ENCODE results near the gene ATF1. TPM values are rescaled to one million over a fixed set of nuclear protein-coding genes. Genes with fewer than 3 reads are reported as not detected.

Gene ATF1
- total and polyA plus RNA-seq, 2 donors from 2014 or later, result 13.9 to 29.0 TPM

- peaks cover 0 to 4% (median 0%) of the 10 kb centered on the region in 3 donors for H3K4me1 ChIP-seq (ENCODE audit: control insufficient read depth in 2 of 3, insufficient read depth in 2 of 3, low read depth in 1 of 3, low read length in 3 of 3)
- H3K9ac ChIP-seq (ENCODE audit: low read length in 3 of 3), result no peak overlapping the region
- intact Hi-C loops (cut with DNase I), result no loop called here
- no peak for FAIRE-seq
- H3K27ac ChIP-seq (ENCODE audit: low read depth in 2 of 2, low read length in 2 of 2), result no peak overlapping the region
- TF ChIP-seq CTCF (IDR thresholded peaks at IDR 0.05; ENCODE audit: borderline replicate concordance, extremely low read depth, insufficient read depth), result no peak
- no peak for DNase-seq
- H3K27me3 ChIP-seq (ENCODE audit: control insufficient read depth, insufficient read depth, low read length), result no peaks in the 10 kb centered on the region
- H3K4me3 ChIP-seq (ENCODE audit: low read length in 3 of 3), result no peak overlapping the region
- H3K9me3 ChIP-seq (ENCODE audit: control insufficient read depth in 2 of 3, insufficient read depth in 1 of 3, low read length in 3 of 3), result no peaks in the 10 kb centered on the region
- peaks cover 0 to 56% (median 38%) of the 10 kb centered on the region in 3 donors for H3K36me3 ChIP-seq (ENCODE audit: control insufficient read depth in 2 of 3, insufficient read depth in 3 of 3, low read length in 3 of 3)
Measured at GRCh38 chr12:50728841-50729240, 35.1 kb upstream of the ATF1 start.

DNA sequence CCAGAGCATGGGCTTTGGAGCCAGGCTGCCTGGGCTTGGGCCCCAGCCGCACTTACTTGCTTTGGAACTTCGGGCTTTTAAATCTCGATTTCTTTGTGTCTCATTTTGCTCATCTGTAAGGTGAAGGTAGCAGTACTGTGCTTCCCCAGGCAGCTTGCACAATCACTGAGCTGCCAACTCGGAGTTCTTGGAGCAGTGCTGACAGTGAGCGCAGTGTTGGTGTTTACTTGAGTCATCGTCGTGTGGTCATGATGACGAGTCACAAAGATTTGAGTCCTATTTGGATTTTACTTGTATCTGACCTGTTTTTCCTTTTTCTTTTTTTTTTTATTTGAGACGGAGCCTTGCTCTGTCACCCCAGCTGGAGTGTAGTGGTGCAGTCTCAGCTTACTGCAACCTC, 31.3 kb upstream of the ATF1 start:
- FAIRE-seq, result no peak
- no peak for TF ChIP-seq CTCF (IDR thresholded peaks at IDR 0.05; ENCODE audit: borderline replicate concordance, extremely low read depth, insufficient read depth)
- no peak for DNase-seq
- Histone ChIP-seq H3K4me1 (ENCODE audit: control insufficient read depth in 2 of 3, insufficient read depth in 2 of 3, low read depth in 1 of 3, low read length in 3 of 3) (no peaks in the 10 kb centered on the region), H3K9me3 (ENCODE audit: control insufficient read depth in 2 of 3, insufficient read depth in 1 of 3, low read length in 3 of 3) (no peaks in the 10 kb centered on the region), H3K27ac (ENCODE audit: low read depth in 2 of 2, low read length in 2 of 2) (no peak overlapping the region), H3K36me3 (ENCODE audit: control insufficient read depth in 2 of 3, insufficient read depth in 3 of 3, low read length in 3 of 3) (peaks cover 0 to 60% (median 34%) of the 10 kb centered on the region in 3 donors), H3K27me3 (ENCODE audit: control insufficient read depth, insufficient read depth, low read length) (no peaks in the 10 kb centered on the region), H3K4me3 (ENCODE audit: low read length in 3 of 3) (no peak overlapping the region), H3K9ac (ENCODE audit: low read length in 3 of 3) (no peak overlapping the region)
- intact Hi-C loops (cut with DNase I), result no loop called here

DNA sequence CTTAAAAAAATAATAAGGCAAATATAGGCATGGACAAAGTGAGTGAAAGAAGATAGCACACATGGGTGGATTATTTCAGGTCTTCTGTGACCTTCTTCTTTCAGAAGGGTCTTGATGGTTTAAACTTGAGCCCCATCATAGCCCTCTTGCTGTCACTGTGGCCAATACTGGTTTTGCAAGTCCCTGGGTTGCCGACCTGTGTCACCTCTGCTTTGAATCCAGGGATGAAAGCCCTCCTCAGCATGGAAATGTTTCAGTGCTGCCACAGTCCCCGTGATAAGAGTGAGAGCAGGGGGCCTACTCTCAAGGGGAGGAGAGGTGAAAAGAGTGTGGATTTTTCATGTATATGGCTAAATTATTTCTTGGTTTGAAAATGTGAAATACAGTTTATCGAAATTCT, 30.2 kb upstream of the ATF1 start:
- Histone ChIP-seq H3K27me3 (ENCODE audit: control insufficient read depth, insufficient read depth, low read length) (no peaks in the 10 kb centered on the region), H3K9me3 (ENCODE audit: control insufficient read depth in 2 of 3, insufficient read depth in 1 of 3, low read length in 3 of 3) (no peaks in the 10 kb centered on the region), H3K36me3 (ENCODE audit: control insufficient read depth in 2 of 3, insufficient read depth in 3 of 3, low read length in 3 of 3) (peaks cover 0 to 56% (median 32%) of the 10 kb centered on the region in 3 donors), H3K4me3 (ENCODE audit: low read length in 3 of 3) (no peak overlapping the region), H3K4me1 (ENCODE audit: control insufficient read depth in 2 of 3, insufficient read depth in 2 of 3, low read depth in 1 of 3, low read length in 3 of 3) (no peaks in the 10 kb centered on the region), H3K27ac (ENCODE audit: low read depth in 2 of 2, low read length in 2 of 2) (no peak overlapping the region), H3K9ac (ENCODE audit: low read length in 3 of 3) (no peak overlapping the region)
- DNase-seq (no peak), FAIRE-seq (no peak)
- TF ChIP-seq CTCF (IDR thresholded peaks at IDR 0.05; ENCODE audit: borderline replicate concordance, extremely low read depth, insufficient read depth), result no peak
- intact Hi-C loops (cut with DNase I), result no loop called here

Data from kidney (tissue), 14 donors.